Liver (tissue), 9 donors: Measurements from ENCODE around the gene FAM209A. TPM values are rescaled to one million over a fixed set of nuclear protein-coding genes. Genes with fewer than 3 reads are reported as not detected.
"Not testable (repeated sequence)": the region's sequence is repeated elsewhere in the genome, so short reads cannot be mapped to it uniquely, and the experiment has no call there.

ENCODE experiments used
- DNase-seq: peaks from one replicate; pipeline ENCODE4 v3.0.0-alpha.2; 2017; ENCODE audit warnings: low spot score
- H3K27ac ChIP-seq, 2 donors: one replicate each; pipeline ENCODE4 v1.7.0; 2013; ENCODE audit warnings: inconsistent platforms in 2 of 2, low read length in 2 of 2, control low read depth in 1 of 2, low read depth in 1 of 2, mild to moderate bottlenecking in 1 of 2
- H3K27me3 ChIP-seq, 4 donors: one replicate each; pipeline versions ENCODE4 v1.6.1 to v1.7.0; 2013; ENCODE audit warnings: low read length in 3 of 4, inconsistent platforms in 1 of 4, mild to moderate bottlenecking in 1 of 4, moderate library complexity in 1 of 4; ENCODE audit not compliant: control insufficient read depth in 4 of 4, insufficient read depth in 4 of 4
- H3K36me3 ChIP-seq, 4 donors: one replicate each; pipeline versions ENCODE4 v1.6.1 to v1.7.0; 2013; ENCODE audit warnings: low read length in 3 of 4, mild to moderate bottlenecking in 3 of 4, low read depth in 1 of 4, moderate library complexity in 1 of 4; ENCODE audit not compliant: control insufficient read depth in 4 of 4, insufficient read depth in 3 of 4
- H3K4me1 ChIP-seq, 4 donors: one replicate each; pipeline versions ENCODE4 v1.6.1 to v1.7.0; 2013; ENCODE audit warnings: low read length in 3 of 4, mild to moderate bottlenecking in 3 of 4, moderate library complexity in 1 of 4; ENCODE audit not compliant: control insufficient read depth in 4 of 4, insufficient read depth in 4 of 4
- H3K4me3 ChIP-seq, 3 donors: one replicate each; pipeline versions ENCODE4 v1.6.1 to v1.7.0; 2013; ENCODE audit warnings: low read length in 3 of 3, control low read depth in 1 of 3, low read depth in 1 of 3, mild to moderate bottlenecking in 1 of 3
- H3K9ac ChIP-seq, 2 donors: one replicate each; pipeline ENCODE4 v1.7.0; 2013; ENCODE audit warnings: low read length in 2 of 2, mild to moderate bottlenecking in 2 of 2, moderate library complexity in 2 of 2, control low read depth in 1 of 2, low read depth in 1 of 2
- H3K9me3 ChIP-seq, 4 donors: one replicate each; pipeline versions ENCODE4 v1.6.1 to v1.7.0; 2013; ENCODE audit warnings: low read length in 3 of 4; ENCODE audit not compliant: control insufficient read depth in 4 of 4
- ATF3 ChIP-seq: IDR thresholded peaks from 2 replicates; pipeline ENCODE4 v1.6.1; 2016; ENCODE audit warnings: antibody characterized with exemption
- CTCF ChIP-seq: fragments of 150-350 bp; IDR thresholded peaks from 2 replicates; pipeline ENCODE4 v1.5.1; 2017; ENCODE audit warnings: improper control_type of control experiment, low read depth, low read length; ENCODE audit not compliant: missing input control
- EGR1 ChIP-seq, 2 donors: IDR thresholded peaks; 2 replicates each; pipeline ENCODE4 v1.6.1; 2016 to 2018; ENCODE audit warnings: antibody characterized with exemption in 2 of 2, low read depth in 2 of 2
- FOXA1 ChIP-seq: IDR thresholded peaks from 2 replicates; pipeline ENCODE4 v1.6.1; 2016; ENCODE audit warnings: antibody characterized with exemption
- FOXA2 ChIP-seq: IDR thresholded peaks from 2 replicates; pipeline ENCODE4 v1.6.1; 2016; ENCODE audit warnings: antibody characterized with exemption
- GABPA ChIP-seq, 2 donors: IDR thresholded peaks in 1 of 2; conservative IDR thresholded peaks in 1 of 2; 2 replicates each; pipeline ENCODE4 v1.6.1; 2016; ENCODE audit warnings: antibody characterized with exemption in 2 of 2, mild to moderate bottlenecking in 1 of 2, moderate library complexity in 1 of 2
- HNF4A ChIP-seq, 2 donors: conservative IDR thresholded peaks; 2 replicates each; pipeline ENCODE4 v1.6.1; 2016; ENCODE audit warnings: antibody characterized with exemption in 2 of 2, mild to moderate bottlenecking in 2 of 2
- HNF4G ChIP-seq: IDR thresholded peaks from 2 replicates; pipeline ENCODE4 v1.6.1; 2016; ENCODE audit warnings: antibody characterized with exemption
- JUND ChIP-seq, 2 donors: IDR thresholded peaks; 2 replicates each; pipeline ENCODE4 v1.6.1; 2016; ENCODE audit warnings: antibody characterized with exemption in 2 of 2
- MAX ChIP-seq: IDR thresholded peaks from 2 replicates; pipeline ENCODE4 v1.6.1; 2016; ENCODE audit warnings: antibody characterized with exemption
- NR2F2 ChIP-seq: IDR thresholded peaks from 2 replicates; pipeline ENCODE4 v1.6.1; 2016; ENCODE audit warnings: antibody characterized with exemption
- RAD21 ChIP-seq, 2 donors: IDR thresholded peaks; 2 replicates each; pipeline ENCODE4 v1.6.1; 2016; ENCODE audit warnings: antibody characterized with exemption in 2 of 2, mild to moderate bottlenecking in 2 of 2
- REST ChIP-seq: IDR thresholded peaks from 2 replicates; pipeline ENCODE4 v1.6.1; 2016; ENCODE audit warnings: antibody characterized with exemption, mild to moderate bottlenecking
- RXRA ChIP-seq, 2 donors: IDR thresholded peaks; 2 replicates each; pipeline ENCODE4 v1.6.1; 2017 to 2018; ENCODE audit warnings: antibody characterized with exemption in 2 of 2, mild to moderate bottlenecking in 1 of 2
- SP1 ChIP-seq: IDR thresholded peaks from 2 replicates; pipeline ENCODE4 v1.6.1; 2018; ENCODE audit warnings: antibody characterized with exemption, mild to moderate bottlenecking
- TAF1 ChIP-seq: conservative IDR thresholded peaks from 2 replicates; pipeline ENCODE4 v1.6.1; 2016; ENCODE audit warnings: antibody characterized with exemption, mild to moderate bottlenecking
- YY1 ChIP-seq: IDR thresholded peaks from 2 replicates; pipeline ENCODE4 v1.6.1; 2016; ENCODE audit warnings: antibody characterized with exemption, mild to moderate bottlenecking
- ZBTB33 ChIP-seq: IDR thresholded peaks from 2 replicates; pipeline ENCODE4 v1.6.1; 2016; ENCODE audit warnings: antibody characterized with exemption
- WGBS: extraction: QIAGEN DNeasy Blood & Tissue Kit; methylation state at CpG from one replicate; pipeline ENCODE4 v1.1.7; 2013; 5-methylcytosine and 5-hydroxymethylcytosine counted together
- polyA plus RNA-seq, 2 donors: library from polyadenylated mRNA; stranded (reverse) in 1 of 2; unstranded in 1 of 2; fragments of 200-250 nt in 1 of 2; fragments of >200 nt in 1 of 2; fragmentation: Nextera tagmentation in 1 of 2; extraction: Ambion mirVana in 1 of 2; gene quantifications; one replicate each; pipeline versions ENCODE4 v1.2.1 to v1.2.3, GENCODE V29; 2013 to 2015
- total RNA-seq, 2 donors: library from RNA; depleted of rRNA; stranded (reverse); fragments of >200 nt; gene quantifications; one replicate each; pipeline ENCODE4 v1.2.3, GENCODE V29; 2014
- donor health status: healthy.
- donor health status: healthy.
- donor health status: healthy.
- donor health status: healthy.
- donor health status: healthy.

The FAM209A gene
- total and polyA plus RNA-seq, 4 donors: not detected

GRCh38 chr20:56558968-56559367, 34.4 kb downstream of the FAM209A start:
- no peak overlapping the region for H3K4me3 ChIP-seq
- no peaks in the 10 kb centered on the region for H3K4me1 ChIP-seq
- H3K9ac ChIP-seq: no peak overlapping the region
- TF ChIP-seq EGR1 (IDR thresholded peaks at IDR 0.05; ENCODE audit: low read depth in 2 of 2): no peak
- TF ChIP-seq ATF3: no peak
- TF ChIP-seq CTCF: no peak
- no peak for TF ChIP-seq RAD21 (IDR thresholded peaks at IDR 0.05)
- no peak for TF ChIP-seq GABPA (IDR thresholded peaks at IDR 0.05 in 1 of 2, conservative IDR thresholded peaks at IDR 0.05 in 1 of 2)
- TF ChIP-seq HNF4G: no peak
- no peak for TF ChIP-seq JUND (IDR thresholded peaks at IDR 0.05)
- TF ChIP-seq SP1: no peak
- TF ChIP-seq FOXA1: no peak
- TF ChIP-seq ZBTB33: no peak
- TF ChIP-seq MAX: no peak
- no peak for TF ChIP-seq RXRA (IDR thresholded peaks at IDR 0.05)
- TF ChIP-seq YY1: no peak
- TF ChIP-seq TAF1: no peak
- no peak for TF ChIP-seq HNF4A (conservative IDR thresholded peaks at IDR 0.05)
- TF ChIP-seq NR2F2: no peak
- no peak for TF ChIP-seq FOXA2
- no peak for TF ChIP-seq REST
- no peak for DNase-seq
- WGBS: 65% methylated on average over 6 of the region's 6 CpGs
- no peak overlapping the region for H3K27ac ChIP-seq
- no peaks in the 10 kb centered on the region for H3K9me3 ChIP-seq
- no peaks in the 10 kb centered on the region for H3K36me3 ChIP-seq
- peaks cover 0 to 2% (median 0%) of the 10 kb centered on the region in 4 donors for H3K27me3 ChIP-seq

GRCh38 chr20:56564526-56564925, 40.0 kb downstream of the FAM209A start:
- not testable (repeated sequence) for DNase-seq, H3K9ac ChIP-seq, H3K27ac ChIP-seq, H3K27me3 ChIP-seq, H3K9me3 ChIP-seq, H3K36me3 ChIP-seq, H3K4me1 ChIP-seq, H3K4me3 ChIP-seq
- 94% methylated on average over 6 of the region's 6 CpGs for WGBS
